B cell (primary cell): ENCODE data around the gene GRID1. TPM values are rescaled to one million over a fixed set of nuclear protein-coding genes. Genes with fewer than 3 reads are reported as not detected.

Experiments
- ATAC-seq: fragments of 200-7000 bp; cut with Tn5 transposase; one replicate; pipeline ENCODE4 v1.10.0; 2021; ENCODE audit warnings: low read depth, mild to moderate bottlenecking, moderate number of reproducible peaks, moderate library complexity
- CTCF ChIA-PET: fragments of 350-600 bp; sonication (Branson Sonifier 250); formaldehyde crosslinking; loops from one replicate; lab custom pipeline; 2021; ENCODE audit warnings: antibody characterized with exemption, inconsistent platforms; lab: Charles Lee
- POLR2A ChIA-PET: fragments of 350-600 bp; sonication (Branson Sonifier 250); formaldehyde crosslinking; loops from one replicate; lab custom pipeline; 2021; ENCODE audit warnings: antibody characterized with exemption; lab: Charles Lee
- DNase-seq: peaks from one replicate; pipeline ENCODE4 v3.0.0; 2013
- H2AFZ ChIP-seq: 2 replicates; pipeline ENCODE4 v1.6.1; 2012; ENCODE audit warnings: mild to moderate bottlenecking, low read depth, low read length; ENCODE audit not compliant: insufficient read depth, poor library complexity, severe bottlenecking
- H3K27ac ChIP-seq, 2 donors: 1 replicate in 1 of 2; 2 replicates in 1 of 2; pipeline ENCODE4 v1.5.1; 2012 to 2013; ENCODE audit warnings: low read length in 2 of 2, mild to moderate bottlenecking in 2 of 2, moderate library complexity in 1 of 2
- H3K27me3 ChIP-seq, 4 experiments: fragments of 200-600 bp in 1 of 4; sonication (generic) in 1 of 4; replicated peaks in 1 of 4; 1 replicate in 2 of 4; 2 replicates in 2 of 4; pipeline versions ENCODE4 v1.6.1 to v1.7.0; 2013 to 2016; ENCODE audit warnings: low read length in 3 of 4, mild to moderate bottlenecking in 2 of 4, mixed read lengths in 1 of 4, moderate library complexity in 1 of 4; ENCODE audit not compliant: insufficient read depth in 4 of 4, control insufficient read depth in 3 of 4; ENCODE audit errors: control extremely low read depth in 1 of 4
- H3K36me3 ChIP-seq, 2 experiments: replicated peaks in 1 of 2; 1 replicate in 1 of 2; 2 replicates in 1 of 2; pipeline versions ENCODE4 v1.6.1 to v1.7.1; 2013; ENCODE audit warnings: low read length in 1 of 2; ENCODE audit not compliant: insufficient read depth in 2 of 2, control insufficient read depth in 1 of 2; ENCODE audit errors: control extremely low read depth in 1 of 2, extremely low read depth in 1 of 2
- H3K4me1 ChIP-seq, 2 donors: fragments of 200-600 bp in 1 of 2; sonication (generic) in 1 of 2; 1 replicate in 1 of 2; 2 replicates in 1 of 2; pipeline versions ENCODE4 v1.5.1 to v1.6.1; 2013 to 2017; ENCODE audit warnings: low read length in 2 of 2; ENCODE audit not compliant: control insufficient read depth in 2 of 2, insufficient read depth in 2 of 2
- H3K4me2 ChIP-seq: replicated peaks from 2 replicates; pipeline ENCODE3; 2012; ENCODE audit warnings: mild to moderate bottlenecking, low read depth, low read length; ENCODE audit not compliant: poor library complexity, severe bottlenecking
- H3K4me3 ChIP-seq, 5 experiments: fragments of 200-600 bp in 1 of 5; sonication (generic) in 1 of 5; 1 replicate in 3 of 5; 2 replicates in 2 of 5; pipeline versions ENCODE4 v1.5.1 to v1.7.0; 2011 to 2016; ENCODE audit warnings: low read length in 4 of 5, mild to moderate bottlenecking in 4 of 5, low read depth in 2 of 5, control low read depth in 1 of 5, moderate library complexity in 1 of 5; ENCODE audit not compliant: insufficient read depth in 1 of 5; ENCODE audit errors: control extremely low read depth in 1 of 5, extremely low read depth in 1 of 5
- H3K79me2 ChIP-seq: fragments of 200-600 bp; sonication (generic); one replicate; pipeline ENCODE4 v1.6.0; 2016; ENCODE audit warnings: low read length; ENCODE audit not compliant: control insufficient read depth, insufficient read depth
- H3K9ac ChIP-seq: fragments of 200-600 bp; sonication (generic); 2 replicates; pipeline ENCODE4 v1.6.1; 2017; ENCODE audit warnings: mild to moderate bottlenecking, low read length, moderate library complexity
- H3K9me3 ChIP-seq, 3 donors: one replicate each; pipeline versions ENCODE4 v1.6.1 to v1.7.1; 2013; ENCODE audit warnings: low read length in 2 of 3; ENCODE audit not compliant: control insufficient read depth in 2 of 3, insufficient read depth in 1 of 3; ENCODE audit errors: control extremely low read depth in 1 of 3
- H4K20me1 ChIP-seq: 2 replicates; pipeline ENCODE4 v1.6.0; 2012; ENCODE audit warnings: mild to moderate bottlenecking, low read length; ENCODE audit not compliant: insufficient read depth, control insufficient read depth, poor library complexity, severe bottlenecking
- H3K27ac Mint-ChIP-seq: one replicate; pipeline ENCODE4 v1.8.0; 2021; ENCODE audit warnings: mixed read lengths
- H3K27me3 Mint-ChIP-seq: one replicate; pipeline ENCODE4 v1.8.0; 2021; ENCODE audit warnings: mixed read lengths
- H3K4me1 Mint-ChIP-seq: one replicate; pipeline ENCODE4 v1.8.0; 2021; ENCODE audit warnings: mixed read lengths
- H3K4me3 Mint-ChIP-seq: one replicate; pipeline ENCODE4 v1.8.0; 2021; ENCODE audit warnings: mixed read lengths
- H3K9me3 Mint-ChIP-seq: one replicate; pipeline ENCODE4 v1.8.0; 2022; ENCODE audit warnings: mixed read lengths; ENCODE audit not compliant: insufficient read depth
- CTCF ChIP-seq: fragments of 200-600 bp; IDR thresholded peaks from one replicate; pipeline ENCODE4 v1.8.0; 2022; ENCODE audit warnings: antibody characterized with exemption, mild to moderate bottlenecking
- EZH2 ChIP-seq: IDR thresholded peaks from 2 replicates; pipeline ENCODE4 v1.6.1; 2012; ENCODE audit warnings: borderline replicate concordance, low read depth, mild to moderate bottlenecking, moderate library complexity, low read length; ENCODE audit not compliant: insufficient read depth, poor library complexity, severe bottlenecking
- WGBS: methylation state at CpG from one replicate; pipeline ENCODE4 v1.1.5; 2013; ENCODE audit warnings: missing lambda C conversion rate; ENCODE audit not compliant: insufficient coverage; 5-methylcytosine and 5-hydroxymethylcytosine counted together
- intact Hi-C: fragments of 100-400 bp; cut with micrococcal nuclease; formaldehyde crosslinking; loops from one replicate; pipeline ENCODE4 v1.10.0; 2022
- polyA plus RNA-seq: library from polyadenylated mRNA; depleted of rRNA; stranded (reverse); fragments of >200 nt; gene quantifications from 2 replicates; pipeline ENCODE4 v1.2.3, GENCODE V29; 2012
- total RNA-seq, 2 donors: library from RNA; stranded (reverse); fragments of 120-200 nt in 1 of 2; gene quantifications; 1 replicate in 1 of 2; 2 replicates in 1 of 2; pipeline versions ENCODE4 v1.2.3 to v1.2.4, GENCODE V29; 2013 to 2022

The GRID1 gene
- total and polyA plus RNA-seq, 2 donors (not counting 1 experiment from before 2014, with no cell fraction given) = not detected

DNA sequence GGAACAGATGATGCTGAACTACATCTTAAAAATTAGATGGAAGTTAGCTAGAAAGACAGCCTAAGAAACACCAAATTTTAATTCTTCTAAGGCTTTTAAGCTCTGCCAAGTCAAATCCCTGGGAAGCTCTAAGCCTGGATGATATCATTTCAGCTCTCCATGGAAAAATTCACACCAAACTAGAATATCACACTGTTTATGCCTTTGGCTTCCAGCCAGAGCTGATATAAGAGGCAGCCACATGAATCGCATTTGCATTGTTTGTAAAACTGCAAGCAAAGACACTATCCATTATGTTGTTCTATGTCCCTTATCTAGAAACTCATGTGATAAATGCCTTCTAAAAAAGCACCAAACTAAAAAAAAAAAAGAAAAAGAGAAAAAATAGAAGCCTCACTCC is 430.4 kb downstream of the GRID1 start:
- Histone ChIP-seq H3K79me2 (no peaks in the 10 kb centered on the region), H3K27me3 (peaks cover 0 to 3% (median 0%) of the 10 kb centered on the region in 4 experiments), H3K27ac (no peak overlapping the region), H3K9me3 (peaks cover 0 to 9% (median 0%) of the 10 kb centered on the region in 3 donors), H2AFZ (no peak overlapping the region), H3K9ac (no peak overlapping the region), H3K36me3 (no peaks in the 10 kb centered on the region), H3K4me3 (no peak overlapping the region), H3K4me2 (no peak overlapping the region), H4K20me1 (no peaks in the 10 kb centered on the region), H3K4me1 (no peaks in the 10 kb centered on the region)
- no CpG with 5 or more reads among the region's 1 CpG for WGBS
- Mint-ChIP-seq H3K27me3 (peaks cover 3% of the 10 kb centered on the region), H3K4me1 (no peaks in the 10 kb centered on the region), H3K4me3 (no peak overlapping the region), H3K9me3 (no peaks in the 10 kb centered on the region), H3K27ac (no peak overlapping the region)
- no peak for DNase-seq
- no peak for ATAC-seq
- POLR2A ChIA-PET = no interaction called here
- no peak for TF ChIP-seq EZH2
- no peak for TF ChIP-seq CTCF
- intact Hi-C loops = no loop called here
- CTCF ChIA-PET = interaction anchor here (0.7 kb wide), 1 partner anchor 43 kb away, joined by 3 read pairs; no protein-coding TSS in a partner anchor

GRCh38 chr10:85934586-85934985 is 432.0 kb downstream of the GRID1 start:
- POLR2A ChIA-PET = no interaction called here
- ATAC-seq = no peak
- intact Hi-C loops = no loop called here

More at GRCh38 chr10:85934586-85934985, 432.0 kb downstream of the GRID1 start:
- peaks cover 3% of the 10 kb centered on the region for H3K27me3 Mint-ChIP-seq
- Histone ChIP-seq H3K36me3 (no peaks in the 10 kb centered on the region), H3K4me1 (no peaks in the 10 kb centered on the region), H4K20me1 (no peaks in the 10 kb centered on the region), H3K9me3 (peaks cover 0 to 9% (median 0%) of the 10 kb centered on the region in 3 donors), H3K27me3 (peaks cover 0 to 3% (median 0%) of the 10 kb centered on the region in 4 experiments), H2AFZ (no peak overlapping the region), H3K9ac (no peak overlapping the region), H3K4me3 (no peak overlapping the region), H3K4me2 (no peak overlapping the region), H3K27ac (no peak overlapping the region), H3K79me2 (no peaks in the 10 kb centered on the region)
- CTCF ChIA-PET = no interaction called here
- no peak overlapping the region for H3K4me3 Mint-ChIP-seq
- no peak overlapping the region for H3K27ac Mint-ChIP-seq
- no peaks in the 10 kb centered on the region for H3K9me3 Mint-ChIP-seq
- TF ChIP-seq EZH2 (no peak), CTCF (no peak)
- DNase-seq = no peak
- H3K4me1 Mint-ChIP-seq = no peaks in the 10 kb centered on the region
- 25% methylated on average over 2 of the region's 3 CpGs for WGBS
